GM21515 (cell line): ENCODE data around the gene LIF.
A peak's percentile ranks its signal among the peaks of the same experiment; 100 is the strongest.

ENCODE experiments used
- ATAC-seq: cut with Tn5 transposase; IDR thresholded peaks from one replicate; pipeline ENCODE4 v1.9.1; 2021; ENCODE audit not compliant: unreplicated experiment

Gene LIF

DNA sequence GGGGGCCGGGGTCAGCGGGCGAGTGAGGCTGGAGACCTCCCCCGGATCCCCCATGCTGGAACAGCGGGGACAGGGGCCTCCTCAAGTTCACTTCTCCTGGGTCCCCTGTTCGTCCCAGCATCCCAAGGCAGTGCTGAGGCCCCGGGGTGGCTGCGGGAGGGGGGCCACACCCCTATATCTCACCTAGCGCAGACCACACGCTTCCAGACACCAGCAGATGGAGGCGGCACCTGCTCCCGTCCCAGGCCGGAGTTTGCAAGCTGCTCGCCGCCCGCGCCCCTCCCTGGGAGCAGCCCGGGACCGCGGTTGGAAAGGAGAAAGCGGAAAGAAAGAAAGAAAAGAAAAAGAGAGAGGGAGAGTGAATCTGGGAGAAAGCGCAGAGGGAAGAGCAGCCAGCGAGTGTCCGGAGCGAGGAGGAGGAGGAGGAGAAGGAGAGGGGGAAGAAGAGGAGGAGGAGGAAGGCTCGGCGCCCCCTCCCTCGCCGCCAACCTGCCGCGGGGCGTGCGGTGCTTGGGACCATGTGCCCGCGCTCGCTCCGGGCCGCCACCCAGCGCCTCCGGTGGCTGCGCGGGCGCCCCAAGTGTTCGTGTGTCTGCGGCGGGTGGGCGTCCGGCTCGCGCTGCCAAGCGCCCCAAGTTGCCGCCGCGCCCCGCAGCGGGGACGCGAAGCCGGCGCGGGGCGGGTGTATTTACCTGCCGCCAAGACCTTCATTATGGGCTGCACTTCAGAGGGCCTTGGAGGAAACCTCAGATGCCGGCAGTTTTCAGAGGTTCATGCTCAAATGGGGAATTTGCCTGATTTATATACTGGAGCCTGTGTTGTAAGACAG lies at the start of gene LIF:
Gene LIF (minus strand): TSS at position 775 of the 829 bp plus-strand sequence. CDS start 64 bp downstream, at position 711.
- ATAC-seq, result no peak

DNA sequence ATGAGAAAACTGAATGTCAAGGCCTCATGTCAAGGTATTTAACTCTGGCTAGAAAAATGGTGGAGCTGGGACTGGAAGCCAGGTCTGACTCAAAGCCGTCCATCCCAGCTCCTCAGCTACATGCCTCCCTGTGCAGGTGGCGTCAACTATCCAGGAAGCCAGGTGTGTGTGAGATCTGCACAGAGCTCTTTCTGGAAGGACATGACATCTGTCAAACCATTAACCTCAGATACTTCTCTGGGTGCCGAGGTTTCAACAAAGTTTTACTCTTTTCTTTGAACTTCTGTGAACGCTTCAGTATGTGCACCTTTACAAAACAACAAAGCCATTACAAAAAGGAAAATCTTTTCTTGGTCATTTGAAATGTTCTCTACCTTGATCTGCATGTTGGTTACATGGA lies 49.8 kb upstream of the LIF start:
- ATAC-seq, result no peak

DNA sequence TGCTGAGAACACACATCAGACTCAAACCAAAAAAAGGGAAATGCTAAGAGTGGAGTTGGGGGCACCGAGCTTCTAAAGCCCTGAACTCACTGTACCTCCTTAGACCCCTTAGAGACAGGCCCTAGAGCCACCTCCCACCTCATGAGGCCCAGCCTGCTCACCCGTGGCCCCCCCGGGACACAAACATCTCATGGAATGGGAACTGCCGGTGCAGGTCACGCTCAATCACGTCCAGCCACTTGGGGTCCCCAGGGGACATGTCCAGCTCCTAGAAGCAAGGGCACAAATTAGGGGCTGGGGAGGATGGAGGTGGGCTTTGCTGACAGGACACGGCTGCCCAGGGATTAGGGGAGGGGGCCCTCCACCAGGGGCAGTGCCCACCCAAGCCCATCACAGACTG lies 49.0 kb upstream of the LIF start:
- ATAC-seq, result no peak

DNA sequence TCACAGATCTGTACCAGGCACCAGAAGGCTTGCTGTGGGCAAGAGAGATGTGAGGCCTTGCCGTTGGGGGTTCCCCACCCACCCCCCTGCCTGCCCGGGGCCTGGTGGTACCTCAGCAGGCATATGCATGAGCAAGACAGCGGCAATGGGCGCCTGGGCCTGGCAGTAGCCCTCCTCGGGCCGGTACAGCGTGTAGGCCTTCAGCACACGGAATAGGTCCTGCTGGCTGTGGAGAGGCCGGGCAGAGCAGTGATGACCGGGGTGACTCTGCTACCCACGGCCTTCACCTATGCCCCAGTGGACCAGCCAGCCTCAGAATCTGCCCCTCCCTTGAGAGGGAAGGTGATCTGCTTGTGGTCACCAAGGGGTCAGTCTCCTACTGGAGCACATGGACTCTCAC lies 48.3 kb upstream of the LIF start:
- ATAC-seq, result no peak

DNA sequence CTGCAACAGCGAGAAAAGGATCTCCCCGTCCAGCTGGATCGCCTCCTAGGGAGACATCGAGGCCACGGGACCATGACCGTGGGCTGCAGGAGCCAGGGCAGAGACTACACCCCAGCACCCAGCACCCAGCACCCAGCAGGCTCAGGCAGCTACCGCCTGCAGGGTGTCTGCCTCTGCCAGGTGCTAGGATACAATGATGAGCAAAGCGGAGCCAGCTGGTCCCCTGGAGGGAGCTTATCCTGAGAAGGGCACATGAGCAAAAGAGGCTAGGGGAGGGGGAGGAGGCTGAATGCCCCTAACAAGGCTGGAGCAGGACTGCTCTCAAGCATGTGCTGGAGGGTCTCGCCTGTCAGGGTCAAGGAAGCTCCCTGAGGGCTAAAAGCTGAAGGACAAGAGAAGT lies 47.5 kb upstream of the LIF start:
- ATAC-seq, result no peak

DNA sequence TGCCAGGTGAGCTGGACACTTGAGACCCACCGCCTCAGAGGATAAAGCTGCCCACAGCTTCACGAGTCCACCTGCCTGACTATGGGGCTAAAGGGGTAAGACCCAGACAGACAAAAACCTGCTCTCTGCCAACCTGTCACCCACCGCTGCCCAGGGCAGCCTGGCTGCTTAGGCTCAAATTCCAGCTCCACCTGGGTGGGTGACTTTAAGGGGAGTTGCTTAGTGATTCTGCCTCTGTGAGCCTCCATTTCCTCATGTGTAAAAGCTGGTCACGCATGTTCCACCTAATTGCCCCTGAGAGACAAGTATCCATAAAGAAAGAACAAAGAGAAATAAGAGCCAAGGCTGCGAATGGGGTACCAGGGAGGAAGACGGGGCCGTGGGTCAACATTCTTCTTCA lies 46.5 kb upstream of the LIF start:
- no peak for ATAC-seq

DNA sequence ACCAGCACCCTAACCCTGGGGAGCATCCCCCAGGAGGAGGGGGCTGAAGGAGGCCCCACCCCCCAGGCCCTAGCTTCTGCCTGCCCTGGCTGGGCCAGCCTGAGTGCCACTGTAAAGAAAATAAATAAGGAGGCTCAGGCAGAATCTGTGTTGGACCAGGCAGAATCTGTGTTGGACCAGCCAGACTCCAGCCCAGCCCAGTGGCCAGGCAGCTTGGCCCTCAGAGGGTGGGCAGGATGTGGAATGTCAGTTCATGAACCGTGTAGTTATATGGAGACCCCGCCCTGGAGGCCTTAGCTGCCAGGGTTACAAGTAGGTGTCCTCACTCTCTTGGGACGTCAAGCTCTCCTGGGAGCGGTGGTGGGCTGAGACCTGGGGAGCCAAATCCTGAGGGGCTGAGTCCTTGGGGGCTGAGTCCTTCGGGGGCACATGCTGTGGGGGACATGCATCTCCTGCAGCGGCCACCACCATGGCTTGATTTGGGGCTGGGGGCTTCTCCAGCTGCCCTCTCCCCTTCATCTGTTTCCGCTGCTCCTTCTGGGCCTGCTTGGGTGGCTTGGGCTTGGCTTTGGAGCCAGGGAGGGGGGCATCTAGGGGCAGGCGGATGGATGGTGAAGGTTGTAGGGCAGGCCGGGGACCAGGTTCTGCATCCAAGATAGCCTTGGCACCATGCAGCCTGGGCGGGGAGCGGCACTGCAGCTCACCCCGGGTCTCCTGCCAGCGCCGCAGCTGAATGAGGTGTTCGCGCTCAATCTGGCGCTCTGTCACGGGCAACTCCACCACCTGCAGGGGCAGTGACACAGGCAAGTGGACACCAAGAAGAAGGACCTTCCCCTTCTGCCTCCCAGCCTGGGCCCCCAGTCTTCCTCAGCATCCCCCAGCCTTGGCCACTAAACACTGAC lies 45.8 kb upstream of the LIF start:
- ATAC-seq, result no peak

DNA sequence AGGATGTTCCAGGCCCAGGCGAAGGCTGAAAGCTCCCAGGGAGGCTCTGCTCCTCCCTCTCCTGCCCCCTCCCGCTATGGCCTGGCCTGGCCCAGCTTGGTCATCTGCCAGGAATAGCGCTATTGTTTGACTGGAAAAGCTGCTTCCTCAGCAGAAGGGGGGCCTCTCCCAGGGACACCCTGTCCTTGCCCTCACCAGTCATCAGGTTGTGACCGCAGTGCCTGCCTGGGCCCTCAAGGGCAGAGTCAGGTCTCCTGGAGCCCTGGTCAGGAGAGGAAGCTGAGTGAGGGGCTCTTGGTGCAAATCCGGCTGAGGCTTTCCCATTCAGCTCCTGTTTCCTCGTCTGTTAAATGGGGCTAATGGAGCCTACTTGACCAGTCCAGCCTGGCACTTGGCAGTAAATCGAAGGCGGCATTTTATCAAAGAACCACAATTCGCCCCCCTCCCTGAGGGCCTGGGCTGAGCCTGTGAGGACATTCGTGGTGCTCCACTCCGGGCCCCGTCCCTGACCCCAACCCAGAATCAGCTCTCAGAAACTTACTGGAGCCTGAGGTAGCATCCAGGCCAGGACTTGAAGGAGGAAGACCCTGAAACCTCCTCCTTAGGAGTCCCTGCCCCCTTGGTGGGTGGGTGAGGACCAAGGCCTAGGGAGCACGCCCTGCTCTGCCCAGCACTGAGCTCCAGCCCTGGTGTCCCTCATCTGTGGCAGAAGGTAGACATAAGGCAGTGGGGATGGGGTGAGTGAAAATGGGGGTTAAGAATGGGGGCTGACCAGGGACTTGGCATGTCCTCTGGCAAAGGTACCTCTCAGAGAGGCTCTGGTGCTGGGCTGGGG lies 44.7 kb upstream of the LIF start:
- no peak for ATAC-seq

DNA sequence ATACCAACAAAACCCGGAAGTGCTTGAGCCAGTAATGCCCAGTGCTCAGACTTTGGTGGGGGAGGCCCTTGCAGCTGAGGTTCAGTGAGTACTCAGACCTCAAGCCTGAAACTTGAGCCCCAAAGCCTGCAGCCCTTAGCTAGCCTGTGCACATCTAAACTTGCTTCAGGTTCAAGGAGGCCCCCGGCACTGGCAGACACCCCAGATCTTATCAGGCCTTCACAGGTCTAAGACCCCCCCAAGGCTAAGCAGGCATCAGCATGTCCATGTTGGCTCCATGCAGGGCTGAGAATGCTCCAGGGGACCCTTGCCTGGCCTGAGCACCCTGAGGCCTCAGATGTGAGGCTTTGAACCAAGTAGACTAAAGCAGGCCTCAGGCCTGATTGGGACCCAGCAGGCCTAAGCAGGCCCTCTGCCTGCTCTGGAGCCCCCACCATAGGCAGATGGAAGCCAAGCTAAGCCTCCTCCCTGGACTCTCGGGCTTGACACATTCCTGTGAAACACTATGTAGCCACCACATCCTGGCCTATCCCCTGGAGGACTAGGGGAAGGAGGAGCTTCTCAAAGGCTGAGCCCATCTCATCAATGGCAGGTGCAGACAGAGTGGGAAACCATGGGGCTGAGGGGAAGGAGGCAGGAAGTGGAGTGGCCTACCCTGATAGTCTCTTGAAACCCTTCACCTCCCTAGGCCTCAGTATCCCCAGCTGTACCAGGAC lies 43.9 kb upstream of the LIF start:
- peak; percentile 4 for ATAC-seq

DNA sequence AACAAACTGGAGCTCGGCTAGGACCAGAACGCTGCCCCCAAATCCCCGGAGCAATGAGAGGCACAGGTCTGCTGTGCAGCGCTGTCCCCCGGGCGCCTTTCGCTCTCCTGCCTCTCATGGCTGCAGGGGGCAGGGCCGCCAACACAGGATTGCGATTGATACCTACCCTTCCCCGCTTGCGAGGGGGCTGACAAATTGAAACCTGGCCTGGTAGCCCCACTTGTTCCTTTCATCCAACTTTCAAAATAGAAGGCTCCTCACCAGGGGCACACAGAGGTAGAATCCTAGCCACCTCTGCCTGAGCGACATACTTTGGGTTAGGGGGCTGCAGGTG lies 43.4 kb upstream of the LIF start:
- ATAC-seq, result no peak

DNA sequence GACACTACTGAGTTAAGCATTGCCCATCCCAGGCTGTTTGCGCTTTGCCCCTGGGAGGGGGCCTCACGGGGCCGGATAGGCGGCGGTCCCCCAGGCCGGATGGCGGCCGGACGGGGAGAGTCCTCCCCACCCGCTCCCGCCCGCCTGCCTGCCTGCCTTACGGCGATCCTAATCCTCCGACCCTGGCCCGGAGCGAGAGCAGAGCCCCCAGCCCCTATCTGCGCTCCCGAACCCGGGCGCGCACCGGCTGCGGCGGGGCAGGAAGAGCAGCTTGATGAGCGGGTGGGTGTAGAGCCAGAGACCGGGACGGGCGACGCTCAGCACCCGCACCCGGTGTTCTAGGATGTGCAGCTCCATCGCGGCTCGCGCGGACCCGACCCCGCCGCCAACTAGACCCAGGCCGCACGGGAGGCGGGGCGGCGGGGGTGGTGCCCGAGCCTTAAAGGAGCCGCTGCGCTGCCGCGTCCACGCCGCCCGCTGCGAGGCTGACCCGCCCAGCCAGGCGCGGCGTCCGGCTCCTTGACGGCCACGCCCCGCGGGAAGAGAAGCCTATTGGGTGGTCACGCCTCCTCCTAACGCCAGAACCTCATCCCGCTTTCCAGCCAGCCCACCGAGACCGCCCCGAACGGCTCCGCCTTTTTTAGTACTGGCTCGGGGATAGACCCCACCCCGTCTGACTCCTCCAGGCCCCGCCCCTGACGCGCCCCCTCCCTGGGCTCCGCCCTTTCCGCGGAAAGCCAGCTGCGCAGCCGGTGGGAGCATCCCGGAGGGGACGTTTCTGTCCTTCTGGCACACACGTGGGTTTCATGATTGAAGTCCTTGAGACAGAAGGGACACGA lies 42.8 kb upstream of the LIF start, which contains the start of gene CASTOR1:
Gene CASTOR1 (minus strand): TSS at position 365 of the 839 bp plus-strand sequence. CDS start 8 bp downstream, at position 357.
- peak; percentile 54 for ATAC-seq

DNA sequence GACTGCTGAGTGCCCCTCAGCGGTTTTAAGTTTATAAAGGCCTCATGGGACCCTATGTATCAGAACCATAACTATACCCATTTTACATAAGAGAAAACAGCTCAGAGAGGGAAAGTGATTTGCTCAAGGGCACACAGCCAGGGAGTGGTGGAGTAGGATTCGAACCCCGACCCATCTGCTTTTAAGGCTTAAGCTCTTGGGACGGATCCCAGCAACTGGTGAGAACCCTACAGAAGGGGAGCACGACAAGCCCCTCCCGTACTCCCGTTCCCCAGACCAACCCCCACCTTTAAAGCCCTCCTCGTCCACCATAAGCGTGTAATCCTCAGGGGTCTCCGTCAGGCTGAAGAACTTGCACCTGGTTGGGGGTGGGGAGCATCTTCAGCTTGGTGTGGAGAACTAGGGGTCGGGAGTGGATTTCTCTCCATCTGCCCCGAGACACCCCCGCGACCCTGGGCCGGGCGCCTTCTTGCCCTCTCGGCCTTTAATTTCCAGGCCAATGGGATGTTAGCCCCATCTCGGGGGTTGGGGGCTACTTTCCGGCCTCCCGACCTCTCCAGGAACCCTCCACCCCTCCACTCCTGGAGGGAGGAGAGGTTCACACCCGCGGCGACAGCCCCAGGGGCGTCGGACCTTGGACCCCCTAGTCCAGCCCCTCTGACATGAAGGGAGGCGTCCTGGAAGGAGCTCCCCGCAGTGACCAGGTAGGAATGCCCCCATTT lies 42.0 kb upstream of the LIF start:
- no peak for ATAC-seq

DNA sequence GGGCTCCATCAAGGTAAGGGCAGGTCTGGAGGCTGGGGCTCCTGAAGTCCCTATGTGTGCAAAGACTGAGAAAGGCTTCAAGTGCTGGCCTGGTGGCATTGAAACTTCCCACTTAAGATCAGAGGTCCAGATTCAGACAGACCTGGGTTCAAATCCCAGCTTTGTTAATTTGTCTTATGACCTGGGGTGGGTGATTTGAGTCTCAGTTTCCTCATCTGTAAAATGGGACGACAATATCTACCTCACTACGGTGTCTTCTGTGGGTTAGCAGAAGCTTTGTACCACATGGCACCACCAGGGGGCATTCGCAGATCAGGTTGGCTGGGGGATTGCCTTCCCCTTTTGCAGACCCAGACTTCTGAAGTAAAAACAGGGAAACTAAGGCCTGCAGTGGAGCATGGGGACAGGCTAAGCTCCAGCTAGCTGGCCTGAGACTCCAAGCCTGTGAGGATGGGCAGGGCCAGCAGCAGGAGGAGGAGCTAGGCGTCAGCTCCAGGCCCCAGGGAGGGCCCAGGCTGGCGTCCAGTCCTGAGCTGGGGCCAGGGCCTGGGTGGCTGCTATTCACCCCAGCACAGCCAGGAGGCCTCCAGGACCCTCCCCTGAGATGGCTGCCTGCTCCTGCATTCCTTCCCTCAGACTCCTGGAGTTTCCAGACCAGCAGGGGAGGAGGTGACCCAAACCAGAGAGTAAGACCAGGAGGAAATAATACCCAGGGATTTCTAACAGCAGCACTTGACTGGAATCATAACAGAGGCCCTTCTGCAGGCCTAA lies 41.3 kb upstream of the LIF start:
- ATAC-seq, result no peak

DNA sequence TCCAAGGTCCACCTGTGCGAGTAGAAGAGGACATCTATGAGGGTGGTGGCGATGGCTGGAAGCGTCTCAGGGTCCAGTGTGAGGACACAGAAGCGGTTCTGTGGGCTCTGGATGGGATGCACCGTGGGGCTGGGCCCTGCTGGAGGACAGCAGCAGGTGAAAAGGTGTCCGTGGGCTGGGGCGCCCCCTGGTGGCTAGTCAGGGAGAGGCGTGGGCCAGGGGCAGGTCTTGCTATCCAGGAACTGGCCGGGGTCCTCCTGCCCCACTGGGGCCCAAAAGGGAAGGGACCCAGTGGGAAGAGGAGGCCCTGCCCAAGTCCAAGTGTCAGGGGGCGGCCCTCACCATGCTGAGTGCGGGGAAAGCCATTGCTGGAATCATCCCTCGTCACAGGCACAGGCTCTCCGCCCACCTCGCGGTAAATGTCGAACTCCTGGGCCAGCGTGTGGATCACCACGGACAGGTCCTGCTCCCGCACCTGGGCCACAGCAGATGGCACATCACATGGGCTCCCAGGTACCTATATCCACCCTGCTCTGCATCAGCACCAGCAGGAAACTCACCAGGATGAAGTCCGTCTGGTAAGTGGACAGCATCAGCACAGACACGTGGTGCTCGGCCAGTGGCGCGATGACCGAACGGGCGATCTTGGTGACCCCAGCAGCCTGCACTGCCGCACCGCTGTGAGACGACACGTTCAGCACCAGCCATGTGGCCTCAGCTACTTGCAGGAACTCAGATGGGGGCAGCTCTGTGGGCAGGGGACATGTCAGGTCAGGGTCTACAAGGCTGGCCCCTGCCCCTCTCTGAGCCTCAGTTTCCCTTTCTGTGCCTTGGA lies 40.5 kb upstream of the LIF start:
- ATAC-seq, result no peak

DNA sequence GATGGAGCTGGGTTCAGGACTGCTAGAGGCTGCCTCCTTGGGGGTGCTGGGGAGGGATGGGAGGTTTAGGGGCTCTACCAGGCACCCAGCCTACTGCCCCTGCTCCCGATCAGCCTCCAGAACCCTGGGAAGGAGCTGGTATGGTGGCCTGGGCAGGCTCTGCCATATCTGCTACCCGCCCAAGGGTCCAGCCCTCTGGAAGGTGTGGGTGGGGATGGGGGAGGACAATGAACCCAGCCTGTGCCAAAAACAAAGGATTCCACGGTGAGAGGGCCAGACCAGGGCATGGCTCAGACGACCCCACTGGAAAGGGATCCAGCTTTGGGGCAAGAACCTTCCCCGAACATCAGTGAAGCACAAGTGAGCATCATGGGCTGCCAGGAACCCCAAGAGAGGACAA lies 39.8 kb upstream of the LIF start:
- no peak for ATAC-seq

DNA sequence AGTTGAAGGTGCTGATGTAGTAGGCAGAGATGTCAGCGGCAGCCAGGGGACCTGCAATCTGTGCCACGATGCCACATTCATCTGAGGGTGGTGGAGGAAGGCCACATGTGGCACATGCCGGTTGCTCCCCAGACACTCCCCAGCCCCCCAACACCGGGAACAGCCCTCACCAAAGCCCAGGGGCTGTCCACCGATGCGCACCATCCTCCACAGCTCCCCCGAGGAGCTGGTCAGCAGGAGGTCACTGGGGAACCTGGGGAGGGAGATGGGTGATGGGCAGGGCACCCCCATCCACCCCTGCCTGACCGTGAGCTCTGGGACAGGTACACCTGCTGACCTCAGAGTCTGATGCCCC lies 39.3 kb upstream of the LIF start:
- ATAC-seq, result no peak

DNA sequence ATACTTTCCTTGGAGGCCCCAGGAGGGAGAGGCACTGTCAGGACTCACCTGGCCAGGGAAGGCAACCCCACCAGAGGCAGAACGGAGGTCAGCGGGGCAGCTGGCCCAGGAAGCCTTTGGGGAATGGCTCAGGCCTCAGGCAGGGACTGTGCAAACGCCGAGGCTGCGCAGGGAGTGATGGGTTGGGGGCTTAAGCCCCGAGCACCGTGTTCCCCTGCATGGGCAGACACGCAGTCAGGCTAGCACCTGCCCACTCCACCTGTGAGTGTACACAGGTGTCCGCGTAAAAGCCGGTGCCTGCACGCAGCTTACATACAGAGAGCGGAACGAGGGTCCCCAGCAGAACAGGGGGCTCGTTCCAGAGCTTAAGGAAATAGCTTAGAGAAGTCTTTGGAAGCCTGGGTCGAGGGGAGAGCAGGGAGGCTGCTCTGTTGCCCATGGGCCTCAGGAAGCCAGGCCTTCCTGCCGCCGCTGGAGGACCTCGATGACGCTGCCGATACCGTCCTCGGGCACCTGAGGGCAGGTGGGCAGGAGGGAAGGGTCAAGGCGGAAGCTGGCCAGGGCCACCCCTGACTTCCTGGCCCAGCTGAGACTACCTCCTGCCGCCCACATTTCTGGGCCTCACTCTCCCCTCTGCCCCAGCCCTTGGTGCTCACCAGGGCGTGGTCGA lies 38.8 kb upstream of the LIF start:
- no peak for ATAC-seq
